HepG2 (cell line): ENCODE measurements around the gene FBN2. TPM values are rescaled to one million over a fixed set of nuclear protein-coding genes. Genes with fewer than 3 reads are reported as not detected.

Source experiments
- ATAC-seq: fragments of 200-7000 bp; cut with Tn5 transposase; 3 replicates; pipeline ENCODE4 v1.9.1; 2020; ENCODE audit warnings: mild to moderate bottlenecking, moderate library complexity
- BruUV-seq: library from RNA; stranded (reverse); fragments of 400-500 nt; replicated peaks from 2 replicates; lab custom pipeline; 2021; lab: Mats Ljungman, UMichigan
- CTCF ChIA-PET: fragments of 300-600 bp; formaldehyde crosslinking; extraction: SDS; loops from one replicate; lab custom pipeline; 2021; ENCODE audit warnings: low total read pairs, inconsistent platforms, low intra/inter-chr PET ratio; lab: Yijun Ruan, JAX
- POLR2A ChIA-PET: fragments of 350-600 bp; sonication (Branson Sonifier 250); formaldehyde crosslinking; loops from one replicate; lab custom pipeline; 2020; ENCODE audit warnings: antibody characterized with exemption, inconsistent platforms; lab: Yijun Ruan, JAX
- DNase-seq: peaks from one replicate; pipeline ENCODE4 v3.0.0-alpha.2; 2015; ENCODE audit warnings: low spot score
- FAIRE-seq: peaks from 3 replicates; lab custom pipeline; 2011; peaks lifted over from hg19 to GRCh38; lab: Jason Lieb, UNC
- H2AFZ ChIP-seq: one replicate; pipeline ENCODE4 v1.6.1; 2011; ENCODE audit warnings: low read length, inconsistent platforms
- H3K27ac ChIP-seq: fragments of 300-600 bp; 3 replicates; pipeline ENCODE4 v1.8.0; 2011; ENCODE audit warnings: mixed run types, mild to moderate bottlenecking, mixed read lengths, low read length, inconsistent platforms; ENCODE audit not compliant: insufficient read depth; ENCODE audit errors: extremely low read length
- H3K27me3 ChIP-seq, 2 experiments: fragments of 200-600 bp in 1 of 2; 2 replicates in 1 of 2; 3 replicates in 1 of 2; pipeline versions ENCODE4 v1.6.0 to v1.8.0; 2011; ENCODE audit warnings: low read length in 2 of 2, mild to moderate bottlenecking in 2 of 2, moderate library complexity in 2 of 2, inconsistent platforms in 1 of 2; ENCODE audit not compliant: insufficient read depth in 2 of 2, control insufficient read depth in 1 of 2
- H3K36me3 ChIP-seq, 2 experiments: fragments of 200-600 bp in 1 of 2; replicated peaks in 1 of 2; 2 replicates in 1 of 2; 3 replicates in 1 of 2; pipeline versions ENCODE4 v1.5.1 to v1.8.0; 2011; ENCODE audit warnings: low read length in 2 of 2, inconsistent platforms in 1 of 2; ENCODE audit not compliant: insufficient read depth in 2 of 2, control insufficient read depth in 1 of 2
- H3K4me1 ChIP-seq: 2 replicates; pipeline ENCODE4 v1.5.1; 2012; ENCODE audit warnings: low read length, inconsistent platforms; ENCODE audit not compliant: insufficient read depth
- H3K4me2 ChIP-seq: 2 replicates; pipeline ENCODE4 v1.6.0; 2011; ENCODE audit warnings: low read depth, low read length, inconsistent platforms
- H3K4me3 ChIP-seq, 3 experiments: fragments of 200-600 bp in 1 of 3; sonication (generic), shearing (Covaris generic) in 1 of 3; replicated peaks in 1 of 3; 2 replicates each; pipeline ENCODE4 v1.5.1; 2011 to 2016; ENCODE audit warnings: low read length in 3 of 3, inconsistent platforms in 2 of 3, low read depth in 2 of 3, mild to moderate bottlenecking in 2 of 3, control low read depth in 1 of 3, mixed read lengths in 1 of 3; ENCODE audit not compliant: insufficient read depth in 1 of 3
- H3K79me2 ChIP-seq: one replicate; pipeline ENCODE4 v1.6.1; 2011; ENCODE audit warnings: low read length, inconsistent platforms; ENCODE audit not compliant: insufficient read depth
- H3K9ac ChIP-seq: 2 replicates; pipeline ENCODE4 v1.6.0; 2011; ENCODE audit warnings: mild to moderate bottlenecking, low read depth, low read length, inconsistent platforms; ENCODE audit not compliant: insufficient read depth
- H3K9me3 ChIP-seq: 2 replicates; pipeline ENCODE4 v1.5.1; 2012; ENCODE audit warnings: mild to moderate bottlenecking, low read length
- H4K20me1 ChIP-seq: 2 replicates; pipeline ENCODE4 v1.6.0; 2011; ENCODE audit warnings: inconsistent platforms, mild to moderate bottlenecking, low read length, moderate library complexity; ENCODE audit not compliant: insufficient read depth
- CAMTA2 ChIP-seq: sonication (generic); formaldehyde crosslinking; IDR thresholded peaks from 2 replicates; pipeline ENCODE4 v1.4.0; 2020; ENCODE audit warnings: mild to moderate bottlenecking, missing genetic modification reagents, borderline replicate concordance
- CHD2 ChIP-seq: IDR thresholded peaks from 2 replicates; pipeline ENCODE4 v1.6.1; 2011; ENCODE audit warnings: low read depth, low read length, improper control_type of control experiment
- GLMP ChIP-seq: sonication (generic); formaldehyde crosslinking; IDR thresholded peaks from 2 replicates; pipeline ENCODE4 v1.9.0; 2021; ENCODE audit warnings: missing genetic modification reagents, mild to moderate bottlenecking, borderline replicate concordance
- GMEB1 ChIP-seq: sonication (generic); formaldehyde crosslinking; IDR thresholded peaks from 2 replicates; pipeline ENCODE4 v1.5.1; 2020; ENCODE audit warnings: missing genetic modification reagents, mild to moderate bottlenecking, borderline replicate concordance
- KLF11 ChIP-seq: IDR thresholded peaks from 2 replicates; pipeline ENCODE4 v1.6.1; 2016; ENCODE audit warnings: missing compliant biosample characterization
- MAFF ChIP-seq: IDR thresholded peaks from 2 replicates; pipeline ENCODE4 v1.6.1; 2011; ENCODE audit warnings: low read depth, low read length, improper control_type of control experiment
- MAFK ChIP-seq, 2 experiments: IDR thresholded peaks in 1 of 2; conservative IDR thresholded peaks in 1 of 2; 2 replicates each; pipeline ENCODE4 v1.6.1; 2011; ENCODE audit warnings: improper control_type of control experiment in 2 of 2, low read length in 2 of 2
- MATR3 ChIP-seq: sonication (generic); formaldehyde crosslinking; IDR thresholded peaks from 2 replicates; pipeline ENCODE4 v1.4.0; 2020; ENCODE audit warnings: missing genetic modification reagents
- MED13 ChIP-seq: sonication (generic); formaldehyde crosslinking; IDR thresholded peaks from 2 replicates; pipeline ENCODE4 v1.5.0; 2020; ENCODE audit warnings: missing genetic modification reagents
- NFKB2 ChIP-seq: sonication (generic); formaldehyde crosslinking; IDR thresholded peaks from 2 replicates; pipeline ENCODE4 v1.4.0; 2020; ENCODE audit warnings: missing genetic modification reagents, borderline replicate concordance
- RNF2 ChIP-seq: fragments of 450-650 bp; conservative IDR thresholded peaks from 2 replicates; pipeline ENCODE4 v1.6.1; 2016; ENCODE audit warnings: low read depth
- SP4 ChIP-seq: sonication (generic); formaldehyde crosslinking; IDR thresholded peaks from 2 replicates; pipeline ENCODE4 v1.8.1; 2023; ENCODE audit warnings: mild to moderate bottlenecking, missing genetic modification reagents
- ZNF7 ChIP-seq: IDR thresholded peaks from 2 replicates; pipeline ENCODE4 v1.6.1; 2016; ENCODE audit warnings: missing biosample characterization, missing genetic modification reagents
- ZNF841 ChIP-seq: sonication (generic); formaldehyde crosslinking; IDR thresholded peaks from 2 replicates; pipeline ENCODE4 v1.8.1; 2023; ENCODE audit warnings: missing genetic modification reagents, borderline replicate concordance
- ZSCAN30 ChIP-seq: sonication (generic); formaldehyde crosslinking; IDR thresholded peaks from 2 replicates; pipeline ENCODE4 v1.5.0; 2020; ENCODE audit warnings: mild to moderate bottlenecking, missing genetic modification reagents
- whole genome bisulfite sequencing: methylation state at CpG from one replicate; pipeline ENCODE4 v1.1.6; 2017; ENCODE audit warnings: low lambda C conversion rate; 5-methylcytosine and 5-hydroxymethylcytosine counted together
- in situ Hi-C: cut with HindIII; loops from 2 replicates; pipeline ENCODE4 v1.10.0; 2017; ENCODE audit warnings: low pct_unique_long_range_greater_than_20kb; ENCODE audit not compliant: extremely low pct_ligation_motif_present
- intact Hi-C: fragments of 100-400 bp; cut with micrococcal nuclease; formaldehyde crosslinking; loops from one replicate; pipeline ENCODE4 v1.10.0; 2022; ENCODE audit not compliant: unreplicated experiment
- polyA plus RNA-seq, 8 experiments: library from polyadenylated mRNA; depleted of rRNA in 3 of 8; stranded (reverse) in 7 of 8; unstranded in 1 of 8; fragments of >200 nt; fragmentation: Illumina TruSeq in 4 of 8; extraction: Trizol in 4 of 8; gene quantifications; 2 replicates each; pipeline versions ENCODE4 v1.2.1 to v1.2.3, GENCODE V29; 2011 to 2016; ENCODE audit warnings: low read depth in 4 of 8, missing spikeins in 1 of 8, mixed read lengths in 1 of 8; ENCODE audit not compliant: insufficient read depth in 1 of 8
- total RNA-seq, 5 experiments: library from RNA; depleted of rRNA; stranded (reverse); fragments of >200 nt; fragmentation: Illumina TruSeq; extraction: Trizol; gene quantifications; 2 replicates each; pipeline ENCODE4 v1.2.3, GENCODE V29; 2016; ENCODE audit warnings: low read depth in 1 of 5

The FBN2 gene
- total and polyA plus RNA-seq, 2 of the 13 experiments (the other 11 are each of a cell fraction or from before 2014, with no cell fraction given) = not detected

GRCh38 chr5:128519827-128520226 is 18.2 kb downstream of the FBN2 start:
- DNase-seq (no peak), FAIRE-seq (no peak), ATAC-seq (no peak)
- ChIA-PET CTCF (no interaction called here), POLR2A (no interaction called here)
- no peaks in the 10 kb centered on the region for H3K9me3 ChIP-seq
- H3K27ac ChIP-seq = no peak overlapping the region
- no TSS peak for BruUV-seq
- H2AFZ ChIP-seq = no peak overlapping the region
- H4K20me1 ChIP-seq = no peaks in the 10 kb centered on the region
- H3K4me2 ChIP-seq = no peak overlapping the region
- 0% methylated on average over 1 of the region's 1 CpG for WGBS
- H3K4me3 ChIP-seq = no peak overlapping the region
- in situ Hi-C loops (no loop called here), intact Hi-C loops (no loop called here)
- H3K27me3 ChIP-seq = no peaks in the 10 kb centered on the region
- H3K36me3 ChIP-seq = no peaks in the 10 kb centered on the region
- TF ChIP-seq MAFF = peak; percentile 83
- TF ChIP-seq GLMP (CRISPR knock-in tag) = no peak
- TF ChIP-seq MATR3 (CRISPR knock-in tag) = no peak
- TF ChIP-seq MAFK (conservative IDR thresholded peaks at IDR 0.05 in 1 of 2, IDR thresholded peaks at IDR 0.05 in 1 of 2; ENCODE audit: low read length in 2 of 2) = peak; percentile 75 to 88
- TF ChIP-seq ZNF7 (CRISPR knock-in tag) = no peak
- no peak for TF ChIP-seq ZSCAN30 (CRISPR knock-in tag)
- TF ChIP-seq CHD2 = no peak
- TF ChIP-seq NFKB2 (CRISPR knock-in tag) = no peak
- TF ChIP-seq SP4 = no peak
- no peak for TF ChIP-seq MED13 (CRISPR knock-in tag)
- no peak for TF ChIP-seq RNF2
- TF ChIP-seq GMEB1 (CRISPR knock-in tag) = no peak
- no peak for TF ChIP-seq KLF11 (CRISPR knock-in tag)
- no peak for TF ChIP-seq CAMTA2
- no peak for TF ChIP-seq ZNF841 (CRISPR knock-in tag)
- no peak overlapping the region for H3K9ac ChIP-seq
- no peaks in the 10 kb centered on the region for H3K79me2 ChIP-seq
- no peaks in the 10 kb centered on the region for H3K4me1 ChIP-seq
